Measurements from ENCODE around the gene CACNA1E.

DNA sequence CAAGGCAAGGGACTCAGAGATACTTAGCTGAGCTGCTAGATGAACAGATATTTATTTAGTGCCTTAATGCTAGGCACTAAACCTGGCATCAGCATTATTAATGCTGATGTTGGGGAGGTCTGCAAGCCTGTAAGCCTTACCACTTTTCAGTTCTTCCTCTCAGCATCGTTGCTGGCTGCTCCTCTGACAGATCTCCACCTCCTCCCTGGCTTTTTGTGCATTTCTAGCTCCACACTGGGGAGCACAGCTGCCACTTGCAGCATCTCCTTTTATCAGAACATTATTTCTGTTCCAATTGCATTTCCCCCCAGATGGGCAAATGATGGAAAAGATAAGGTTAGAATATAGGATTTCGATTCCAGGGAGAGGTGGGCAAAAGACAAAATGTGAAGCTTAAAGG lies 34.8 kb downstream of the CACNA1E start:
- TF ChIP-seq, protein P1, sequence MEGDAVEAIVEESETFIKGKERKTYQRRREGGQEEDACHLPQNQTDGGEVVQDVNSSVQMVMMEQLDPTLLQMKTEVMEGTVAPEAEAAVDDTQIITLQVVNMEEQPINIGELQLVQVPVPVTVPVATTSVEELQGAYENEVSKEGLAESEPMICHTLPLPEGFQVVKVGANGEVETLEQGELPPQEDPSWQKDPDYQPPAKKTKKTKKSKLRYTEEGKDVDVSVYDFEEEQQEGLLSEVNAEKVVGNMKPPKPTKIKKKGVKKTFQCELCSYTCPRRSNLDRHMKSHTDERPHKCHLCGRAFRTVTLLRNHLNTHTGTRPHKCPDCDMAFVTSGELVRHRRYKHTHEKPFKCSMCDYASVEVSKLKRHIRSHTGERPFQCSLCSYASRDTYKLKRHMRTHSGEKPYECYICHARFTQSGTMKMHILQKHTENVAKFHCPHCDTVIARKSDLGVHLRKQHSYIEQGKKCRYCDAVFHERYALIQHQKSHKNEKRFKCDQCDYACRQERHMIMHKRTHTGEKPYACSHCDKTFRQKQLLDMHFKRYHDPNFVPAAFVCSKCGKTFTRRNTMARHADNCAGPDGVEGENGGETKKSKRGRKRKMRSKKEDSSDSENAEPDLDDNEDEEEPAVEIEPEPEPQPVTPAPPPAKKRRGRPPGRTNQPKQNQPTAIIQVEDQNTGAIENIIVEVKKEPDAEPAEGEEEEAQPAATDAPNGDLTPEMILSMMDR (IDR thresholded peaks at IDR 0.05), result no peak
- no peak for TF ChIP-seq POLR2A (IDR thresholded peaks at IDR 0.05)
